Gastrocnemius medialis (tissue), 4 donors: ENCODE data around the gene PDE4B.

Experiments used
- POLR2A ChIP-seq, 2 donors: fragments of 450-650 bp; IDR thresholded peaks; one replicate each; pipeline ENCODE4 v1.6.1; 2017; ENCODE audit warnings: antibody characterized with exemption in 2 of 2, mild to moderate bottlenecking in 2 of 2, moderate library complexity in 2 of 2
- TF ChIP-seq, protein P1 (sequence below), 5 experiments: fragments of 450-650 bp in 3 of 5; fragments of 200-600 bp in 2 of 5; sonication (generic) in 2 of 5; IDR thresholded peaks in 4 of 5; conservative IDR thresholded peaks in 1 of 5; 1 replicate in 4 of 5; 2 replicates in 1 of 5; pipeline ENCODE4 v1.5.1; 2016 to 2019; ENCODE audit warnings: antibody characterized with exemption in 5 of 5, mild to moderate bottlenecking in 3 of 5, moderate library complexity in 3 of 5

GRCh38 chr1:66175581-66175980 is 382.9 kb downstream of the PDE4B start:
- TF ChIP-seq, protein P1, sequence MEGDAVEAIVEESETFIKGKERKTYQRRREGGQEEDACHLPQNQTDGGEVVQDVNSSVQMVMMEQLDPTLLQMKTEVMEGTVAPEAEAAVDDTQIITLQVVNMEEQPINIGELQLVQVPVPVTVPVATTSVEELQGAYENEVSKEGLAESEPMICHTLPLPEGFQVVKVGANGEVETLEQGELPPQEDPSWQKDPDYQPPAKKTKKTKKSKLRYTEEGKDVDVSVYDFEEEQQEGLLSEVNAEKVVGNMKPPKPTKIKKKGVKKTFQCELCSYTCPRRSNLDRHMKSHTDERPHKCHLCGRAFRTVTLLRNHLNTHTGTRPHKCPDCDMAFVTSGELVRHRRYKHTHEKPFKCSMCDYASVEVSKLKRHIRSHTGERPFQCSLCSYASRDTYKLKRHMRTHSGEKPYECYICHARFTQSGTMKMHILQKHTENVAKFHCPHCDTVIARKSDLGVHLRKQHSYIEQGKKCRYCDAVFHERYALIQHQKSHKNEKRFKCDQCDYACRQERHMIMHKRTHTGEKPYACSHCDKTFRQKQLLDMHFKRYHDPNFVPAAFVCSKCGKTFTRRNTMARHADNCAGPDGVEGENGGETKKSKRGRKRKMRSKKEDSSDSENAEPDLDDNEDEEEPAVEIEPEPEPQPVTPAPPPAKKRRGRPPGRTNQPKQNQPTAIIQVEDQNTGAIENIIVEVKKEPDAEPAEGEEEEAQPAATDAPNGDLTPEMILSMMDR (IDR thresholded peaks at IDR 0.05 in 4 of 5, conservative IDR thresholded peaks at IDR 0.05 in 1 of 5), result no peak
- no peak for TF ChIP-seq POLR2A (IDR thresholded peaks at IDR 0.05)
